Measurements from ENCODE around the gene ZCCHC7.

ZCCHC7 gene

DNA sequence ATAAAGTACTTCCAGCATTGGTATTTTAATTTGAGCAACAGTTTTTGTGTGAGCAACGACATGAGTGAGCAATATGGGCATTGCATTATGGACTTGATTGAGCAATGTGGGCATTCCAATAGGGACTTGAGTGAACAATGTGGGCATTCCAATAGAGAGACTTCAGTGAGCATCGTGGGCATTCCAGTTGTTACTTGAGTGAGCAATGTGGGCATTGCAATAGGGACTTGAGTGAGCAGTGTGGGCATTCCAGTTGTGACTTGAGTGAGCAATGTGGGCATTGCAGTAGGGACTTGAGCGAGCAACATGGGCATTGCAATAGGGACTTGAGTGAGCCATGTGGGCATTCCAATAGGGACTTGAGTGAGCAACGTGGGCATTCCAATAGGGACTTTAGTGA, 52.2 kb downstream of the ZCCHC7 start:
- no peak overlapping the region for H3K9ac ChIP-seq (ENCODE audit: low read depth, low read length, poor library complexity, severe bottlenecking)
- no peaks in the 10 kb centered on the region for H3K27me3 ChIP-seq (ENCODE audit: insufficient read depth, low read length, poor library complexity, severe bottlenecking)
- no peak overlapping the region for H3K4me2 ChIP-seq (ENCODE audit: low read depth, low read length, poor library complexity, severe bottlenecking)
- H4K20me1 ChIP-seq (ENCODE audit: insufficient read depth, low read length, poor library complexity, severe bottlenecking): no peaks in the 10 kb centered on the region
- H3K36me3 ChIP-seq (ENCODE audit: insufficient read depth, low read length): peaks cover 5% of the 10 kb centered on the region; the same call in 1 of the 2 replicates
- H3K4me1 ChIP-seq (ENCODE audit: insufficient read depth, low read length, poor library complexity, severe bottlenecking): peaks cover 6% of the 10 kb centered on the region
- no peaks in the 10 kb centered on the region for H3K9me3 ChIP-seq (ENCODE audit: insufficient read depth, low read depth, low read length)
- H2AFZ ChIP-seq (ENCODE audit: low read length): no peak overlapping the region
- TF ChIP-seq EZH2phosphoT487 (IDR thresholded peaks at IDR 0.05; ENCODE audit: borderline replicate concordance): no peak
- TF ChIP-seq, protein P1, sequence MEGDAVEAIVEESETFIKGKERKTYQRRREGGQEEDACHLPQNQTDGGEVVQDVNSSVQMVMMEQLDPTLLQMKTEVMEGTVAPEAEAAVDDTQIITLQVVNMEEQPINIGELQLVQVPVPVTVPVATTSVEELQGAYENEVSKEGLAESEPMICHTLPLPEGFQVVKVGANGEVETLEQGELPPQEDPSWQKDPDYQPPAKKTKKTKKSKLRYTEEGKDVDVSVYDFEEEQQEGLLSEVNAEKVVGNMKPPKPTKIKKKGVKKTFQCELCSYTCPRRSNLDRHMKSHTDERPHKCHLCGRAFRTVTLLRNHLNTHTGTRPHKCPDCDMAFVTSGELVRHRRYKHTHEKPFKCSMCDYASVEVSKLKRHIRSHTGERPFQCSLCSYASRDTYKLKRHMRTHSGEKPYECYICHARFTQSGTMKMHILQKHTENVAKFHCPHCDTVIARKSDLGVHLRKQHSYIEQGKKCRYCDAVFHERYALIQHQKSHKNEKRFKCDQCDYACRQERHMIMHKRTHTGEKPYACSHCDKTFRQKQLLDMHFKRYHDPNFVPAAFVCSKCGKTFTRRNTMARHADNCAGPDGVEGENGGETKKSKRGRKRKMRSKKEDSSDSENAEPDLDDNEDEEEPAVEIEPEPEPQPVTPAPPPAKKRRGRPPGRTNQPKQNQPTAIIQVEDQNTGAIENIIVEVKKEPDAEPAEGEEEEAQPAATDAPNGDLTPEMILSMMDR (conservative IDR thresholded peaks at IDR 0.05; ENCODE audit: low read length): no peak
- H3F3A ChIP-seq (ENCODE audit: low read depth): no peaks in the 10 kb centered on the region
- H3K79me2 ChIP-seq (ENCODE audit: insufficient read depth, low read length): peaks cover 20% of the 10 kb centered on the region; the same call in 1 of the 2 replicates
- no peak overlapping the region for H3K4me3 ChIP-seq (ENCODE audit: low read length, poor library complexity, severe bottlenecking)
- H3K9me2 ChIP-seq (replicated peaks; ENCODE audit: low read depth, low read length): no peaks in the 10 kb centered on the region

DNA sequence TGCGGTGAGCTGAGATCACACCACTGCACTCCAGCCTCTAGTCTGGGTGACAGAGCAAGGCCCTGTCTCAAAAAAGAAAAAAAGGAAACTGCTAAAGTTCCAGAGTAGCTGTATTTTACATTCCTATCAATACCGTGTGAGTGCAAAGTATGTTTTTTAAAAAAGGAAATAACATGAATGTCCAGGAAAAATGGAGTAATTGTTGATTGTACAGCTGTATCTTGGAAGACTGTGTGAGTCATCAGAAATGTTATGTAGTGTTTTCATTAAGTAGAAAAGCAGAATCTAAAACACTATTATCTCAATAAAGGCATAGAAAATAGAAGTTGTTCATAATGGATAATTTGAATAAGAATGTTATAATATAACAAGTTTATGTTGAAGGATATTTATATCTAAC, 53.9 kb downstream of the ZCCHC7 start:
- no peak overlapping the region for H3K9ac ChIP-seq (ENCODE audit: low read depth, low read length, poor library complexity, severe bottlenecking)
- no peak overlapping the region for H3K4me3 ChIP-seq (ENCODE audit: low read length, poor library complexity, severe bottlenecking)
- H3K4me1 ChIP-seq (ENCODE audit: insufficient read depth, low read length, poor library complexity, severe bottlenecking): peaks cover 15% of the 10 kb centered on the region
- no peaks in the 10 kb centered on the region for H3K27me3 ChIP-seq (ENCODE audit: insufficient read depth, low read length, poor library complexity, severe bottlenecking)
- TF ChIP-seq, protein P1 (conservative IDR thresholded peaks at IDR 0.05; ENCODE audit: low read length): no peak
- TF ChIP-seq EZH2phosphoT487 (IDR thresholded peaks at IDR 0.05; ENCODE audit: borderline replicate concordance): no peak
- no peaks in the 10 kb centered on the region for H3K9me2 ChIP-seq (replicated peaks; ENCODE audit: low read depth, low read length)
- H3K36me3 ChIP-seq (ENCODE audit: insufficient read depth, low read length): no peaks in the 10 kb centered on the region
- peaks cover 17% of the 10 kb centered on the region for H3K79me2 ChIP-seq (ENCODE audit: insufficient read depth, low read length)
- H2AFZ ChIP-seq (ENCODE audit: low read length): no peak overlapping the region
- no peak overlapping the region for H3K4me2 ChIP-seq (ENCODE audit: low read depth, low read length, poor library complexity, severe bottlenecking)
- H3F3A ChIP-seq (ENCODE audit: low read depth): no peaks in the 10 kb centered on the region
- H4K20me1 ChIP-seq (ENCODE audit: insufficient read depth, low read length, poor library complexity, severe bottlenecking): no peaks in the 10 kb centered on the region
- no peaks in the 10 kb centered on the region for H3K9me3 ChIP-seq (ENCODE audit: insufficient read depth, low read depth, low read length)

DNA sequence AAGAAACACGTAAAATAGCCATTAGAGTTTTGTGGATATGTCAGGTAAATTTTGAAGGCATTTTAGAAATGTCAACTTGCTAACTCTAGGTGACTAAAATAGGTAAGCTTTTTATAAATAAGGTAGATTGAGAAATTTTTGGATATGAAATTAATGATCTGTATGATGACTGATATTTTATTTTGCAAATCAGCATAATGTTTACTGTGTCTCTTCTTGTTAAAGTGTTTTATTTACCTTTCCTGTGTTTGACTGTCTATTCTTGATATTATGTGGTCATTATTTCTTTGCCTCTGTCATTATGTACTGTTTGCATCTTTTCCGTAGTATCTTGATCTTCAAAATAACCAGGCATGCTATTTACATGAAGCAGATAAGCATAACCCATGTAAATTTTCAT, 58.4 kb downstream of the ZCCHC7 start:
- H3K9me2 ChIP-seq (replicated peaks; ENCODE audit: low read depth, low read length): no peaks in the 10 kb centered on the region
- H3K36me3 ChIP-seq (ENCODE audit: insufficient read depth, low read length): no peaks in the 10 kb centered on the region
- no peaks in the 10 kb centered on the region for H3F3A ChIP-seq (ENCODE audit: low read depth)
- no peak overlapping the region for H3K4me3 ChIP-seq (ENCODE audit: low read length, poor library complexity, severe bottlenecking)
- H3K4me1 ChIP-seq (ENCODE audit: insufficient read depth, low read length, poor library complexity, severe bottlenecking): peaks cover 15% of the 10 kb centered on the region
- H3K9me3 ChIP-seq (ENCODE audit: insufficient read depth, low read depth, low read length): no peaks in the 10 kb centered on the region
- no peak overlapping the region for H2AFZ ChIP-seq (ENCODE audit: low read length)
- no peaks in the 10 kb centered on the region for H3K27me3 ChIP-seq (ENCODE audit: insufficient read depth, low read length, poor library complexity, severe bottlenecking)
- TF ChIP-seq, protein P1 (conservative IDR thresholded peaks at IDR 0.05; ENCODE audit: low read length): no peak
- TF ChIP-seq EZH2phosphoT487 (IDR thresholded peaks at IDR 0.05; ENCODE audit: borderline replicate concordance): no peak
- H4K20me1 ChIP-seq (ENCODE audit: insufficient read depth, low read length, poor library complexity, severe bottlenecking): no peaks in the 10 kb centered on the region
- no peak overlapping the region for H3K4me2 ChIP-seq (ENCODE audit: low read depth, low read length, poor library complexity, severe bottlenecking)
- H3K79me2 ChIP-seq (ENCODE audit: insufficient read depth, low read length): peaks cover 19% of the 10 kb centered on the region
- H3K9ac ChIP-seq (ENCODE audit: low read depth, low read length, poor library complexity, severe bottlenecking): no peak overlapping the region

All from Loucy (cell line).